ENCODE measurements around the gene JADE1.

The JADE1 gene

DNA sequence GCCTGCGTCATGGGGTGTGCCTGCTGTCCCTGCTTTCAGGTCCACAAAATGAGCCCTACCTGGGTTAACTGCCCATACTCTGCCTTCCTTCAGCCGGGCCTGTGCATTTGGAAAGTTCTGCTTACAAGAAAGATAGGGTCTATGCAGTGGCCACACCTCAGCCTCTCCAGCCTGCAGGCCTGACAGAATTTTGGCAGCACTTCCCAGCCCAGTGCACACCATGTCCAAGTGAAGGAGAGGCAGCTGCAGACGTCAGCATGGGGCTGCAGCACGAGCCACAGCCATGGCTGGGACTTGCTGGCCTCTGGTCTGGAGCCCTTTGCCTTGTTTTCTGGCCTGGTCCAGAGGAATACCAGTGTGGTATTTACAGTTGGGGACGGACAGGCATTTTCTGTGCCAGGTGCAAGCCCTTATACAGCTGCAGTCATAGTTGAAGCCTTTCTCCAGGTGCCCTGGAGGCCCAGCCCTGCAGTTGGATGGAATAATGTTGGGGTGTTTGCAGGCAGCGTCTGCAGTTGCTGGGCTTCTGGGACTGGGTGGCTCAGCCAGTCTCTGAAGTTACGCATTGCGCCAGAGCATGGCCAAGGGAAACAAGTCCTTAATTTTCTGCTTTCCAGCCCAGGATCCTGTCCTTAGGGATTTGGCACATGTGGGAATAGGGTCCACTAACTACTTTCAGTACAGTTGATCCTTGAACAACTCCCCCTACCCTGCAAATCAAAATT is 26.2 kb downstream of the JADE1 start:
- DNase-seq (ENCODE audit: low read depth) = no peak
- in situ Hi-C loops (cut with HindIII; ENCODE audit: low sequenced_read_pairs) = no loop called here
- TF ChIP-seq, protein P1, sequence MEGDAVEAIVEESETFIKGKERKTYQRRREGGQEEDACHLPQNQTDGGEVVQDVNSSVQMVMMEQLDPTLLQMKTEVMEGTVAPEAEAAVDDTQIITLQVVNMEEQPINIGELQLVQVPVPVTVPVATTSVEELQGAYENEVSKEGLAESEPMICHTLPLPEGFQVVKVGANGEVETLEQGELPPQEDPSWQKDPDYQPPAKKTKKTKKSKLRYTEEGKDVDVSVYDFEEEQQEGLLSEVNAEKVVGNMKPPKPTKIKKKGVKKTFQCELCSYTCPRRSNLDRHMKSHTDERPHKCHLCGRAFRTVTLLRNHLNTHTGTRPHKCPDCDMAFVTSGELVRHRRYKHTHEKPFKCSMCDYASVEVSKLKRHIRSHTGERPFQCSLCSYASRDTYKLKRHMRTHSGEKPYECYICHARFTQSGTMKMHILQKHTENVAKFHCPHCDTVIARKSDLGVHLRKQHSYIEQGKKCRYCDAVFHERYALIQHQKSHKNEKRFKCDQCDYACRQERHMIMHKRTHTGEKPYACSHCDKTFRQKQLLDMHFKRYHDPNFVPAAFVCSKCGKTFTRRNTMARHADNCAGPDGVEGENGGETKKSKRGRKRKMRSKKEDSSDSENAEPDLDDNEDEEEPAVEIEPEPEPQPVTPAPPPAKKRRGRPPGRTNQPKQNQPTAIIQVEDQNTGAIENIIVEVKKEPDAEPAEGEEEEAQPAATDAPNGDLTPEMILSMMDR (IDR thresholded peaks at IDR 0.05; ENCODE audit: low read depth, low read length, missing control alignments) = no peak
- H3K4me3 ChIP-seq (ENCODE audit: low read depth, low read length) = no peak overlapping the region

- TF ChIP-seq, protein P1 (IDR thresholded peaks at IDR 0.05; ENCODE audit: low read depth, low read length, missing control alignments) = no peak
- in situ Hi-C loops (cut with HindIII; ENCODE audit: low sequenced_read_pairs) = no loop called here
- DNase-seq (ENCODE audit: low read depth) = no peak
- no peak overlapping the region for H3K4me3 ChIP-seq (ENCODE audit: low read depth, low read length)
Measured at GRCh38 chr4:128837198-128837597, 27.7 kb downstream of the JADE1 start.

DNA sequence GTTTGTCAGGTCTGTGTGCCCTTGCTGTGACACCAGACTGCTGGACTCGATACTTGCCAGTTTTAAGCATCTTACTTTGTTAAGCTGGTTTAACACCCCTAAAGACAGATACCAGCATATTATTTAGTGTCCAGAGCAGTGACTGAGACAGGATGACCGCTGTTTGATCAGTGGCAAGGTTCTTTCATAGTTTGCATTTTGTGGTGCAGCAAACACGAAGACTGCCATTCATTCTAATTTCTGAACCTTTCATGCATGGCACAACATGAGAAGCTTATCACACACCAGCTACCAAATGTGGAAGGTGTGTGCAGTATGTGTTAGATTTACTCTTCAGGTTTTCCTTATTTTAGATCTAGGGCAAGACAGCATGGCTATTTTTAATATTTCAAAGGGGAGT is 28.2 kb downstream of the JADE1 start:
- TF ChIP-seq, protein P1 (IDR thresholded peaks at IDR 0.05; ENCODE audit: low read depth, low read length, missing control alignments) = no peak
- DNase-seq (ENCODE audit: low read depth) = no peak
- no peak overlapping the region for H3K4me3 ChIP-seq (ENCODE audit: low read depth, low read length)
- in situ Hi-C loops (cut with HindIII; ENCODE audit: low sequenced_read_pairs) = no loop called here

DNA sequence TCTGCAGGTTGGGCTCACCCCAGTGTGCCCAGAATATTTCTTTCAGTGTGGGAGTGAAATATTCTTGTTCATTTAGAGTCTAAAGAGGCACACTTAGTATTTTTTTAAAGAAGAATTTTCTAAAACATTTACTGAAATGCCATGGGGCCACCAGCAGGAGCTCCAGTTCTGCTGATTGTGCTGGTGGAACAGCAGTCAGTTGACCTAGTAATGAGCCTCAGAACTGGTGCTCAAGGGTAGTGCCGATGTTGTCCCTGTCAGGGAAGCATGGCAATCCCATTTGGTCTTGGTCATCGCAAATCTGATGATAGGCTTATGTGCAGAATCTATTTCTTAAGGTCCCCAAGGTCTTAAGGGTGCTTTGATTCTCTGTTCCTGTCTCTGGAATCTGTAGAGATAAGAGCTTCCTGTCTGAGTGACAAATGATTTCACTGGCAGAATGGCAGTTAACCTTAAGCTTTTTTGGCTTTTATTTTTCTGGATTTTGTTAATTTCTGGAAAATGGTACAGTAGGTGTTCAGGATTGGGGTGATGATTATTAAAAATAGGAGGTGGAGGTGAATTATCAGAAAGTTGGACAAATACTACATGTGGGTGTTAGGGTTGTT is 31.3 kb downstream of the JADE1 start:
- H3K4me3 ChIP-seq (ENCODE audit: low read depth, low read length) = no peak overlapping the region
- TF ChIP-seq, protein P1 (IDR thresholded peaks at IDR 0.05; ENCODE audit: low read depth, low read length, missing control alignments) = no peak
- DNase-seq (ENCODE audit: low read depth) = no peak
- in situ Hi-C loops (cut with HindIII; ENCODE audit: low sequenced_read_pairs) = no loop called here

DNA sequence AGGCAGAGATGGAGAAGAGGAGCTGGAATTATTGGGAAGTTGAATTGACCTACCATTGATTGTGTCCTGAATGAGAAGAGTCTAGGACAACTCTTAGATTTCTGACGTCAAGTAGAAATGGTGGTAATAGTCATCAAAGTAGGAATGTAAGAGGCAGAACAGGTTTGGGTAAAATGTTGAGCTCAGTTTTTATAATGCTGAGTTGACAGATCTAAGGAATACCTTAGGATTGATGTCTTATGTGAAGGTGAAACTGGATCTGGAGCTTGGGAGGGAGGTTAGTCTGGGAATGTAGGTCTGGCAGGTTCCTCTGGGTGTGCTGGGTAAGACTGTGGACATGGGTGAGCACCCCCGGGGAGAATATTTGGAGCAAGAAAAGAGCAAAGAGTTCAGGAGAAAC is 31.9 kb downstream of the JADE1 start:
- no peak for DNase-seq (ENCODE audit: low read depth)
- in situ Hi-C loops (cut with HindIII; ENCODE audit: low sequenced_read_pairs) = no loop called here
- H3K4me3 ChIP-seq (ENCODE audit: low read depth, low read length) = no peak overlapping the region
- TF ChIP-seq, protein P1 (IDR thresholded peaks at IDR 0.05; ENCODE audit: low read depth, low read length, missing control alignments) = no peak

GRCh38 chr4:128844931-128845330 is 35.4 kb downstream of the JADE1 start:
- TF ChIP-seq, protein P1 (IDR thresholded peaks at IDR 0.05; ENCODE audit: low read depth, low read length, missing control alignments) = no peak
- H3K4me3 ChIP-seq (ENCODE audit: low read depth, low read length) = no peak overlapping the region
- in situ Hi-C loops (cut with HindIII; ENCODE audit: low sequenced_read_pairs) = no loop called here
- DNase-seq (ENCODE audit: low read depth) = no peak
